ENCODE results near the gene PIR. TPM values are rescaled to one million over a fixed set of nuclear protein-coding genes. Genes with fewer than 3 reads are reported as not detected.

Gene PIR
- total RNA-seq, 4 donors from 2014 or later = 4.4 to 24.4 (median 14.7) TPM

GRCh38 chrX:15465896-15466651 lies 27.1 kb downstream of the PIR start:
- Histone ChIP-seq H3K9me3 (no peaks in the 10 kb centered on the region), H3K4me1 (peaks cover under 1% of the 10 kb centered on the region), H3K36me3 (no peaks in the 10 kb centered on the region), H3K27ac (no peak overlapping the region), H3K4me3 (no peak overlapping the region), H3K27me3 (no peaks in the 10 kb centered on the region)
- 68% methylated on average over 7 of the region's 9 CpGs for WGBS
- no peak for TF ChIP-seq EP300 (IDR thresholded peaks at IDR 0.05)
- no peak for DNase-seq (ENCODE audit: low spot score in 2 of 2)

- Histone ChIP-seq H3K4me3 (no peak overlapping the region), H3K9me3 (no peaks in the 10 kb centered on the region), H3K27me3 (no peaks in the 10 kb centered on the region), H3K27ac (no peak overlapping the region), H3K36me3 (no peaks in the 10 kb centered on the region), H3K4me1 (no peaks in the 10 kb centered on the region)
- DNase-seq (ENCODE audit: low spot score in 2 of 2) = no peak
- WGBS = 16% methylated on average over 4 of the region's 4 CpGs
- TF ChIP-seq POLR2A (IDR thresholded peaks at IDR 0.05) = no peak
- no peak for TF ChIP-seq EP300 (IDR thresholded peaks at IDR 0.05)
- TF ChIP-seq CTCF (IDR thresholded peaks at IDR 0.05) = no peak
- TF ChIP-seq POLR2AphosphoS5 (IDR thresholded peaks at IDR 0.05) = no peak
These were observed 27.8 kb downstream of the PIR start for GRCh38 chrX:15465347-15465746.

GRCh38 chrX:15464704-15465103 lies 28.4 kb downstream of the PIR start:
- Histone ChIP-seq H3K27ac (no peak overlapping the region), H3K4me3 (no peak overlapping the region), H3K36me3 (no peaks in the 10 kb centered on the region), H3K4me1 (no peaks in the 10 kb centered on the region), H3K9me3 (no peaks in the 10 kb centered on the region), H3K27me3 (no peaks in the 10 kb centered on the region)
- DNase-seq (ENCODE audit: low spot score in 2 of 2) = no peak
- TF ChIP-seq POLR2A (IDR thresholded peaks at IDR 0.05) (no peak), POLR2AphosphoS5 (IDR thresholded peaks at IDR 0.05) (no peak), EP300 (IDR thresholded peaks at IDR 0.05) (no peak), CTCF (IDR thresholded peaks at IDR 0.05) (no peak)

GRCh38 chrX:15451913-15452312 lies 41.2 kb downstream of the PIR start:
- no peak for TF ChIP-seq CTCF (IDR thresholded peaks at IDR 0.05)
- TF ChIP-seq POLR2A (IDR thresholded peaks at IDR 0.05) = no peak
- no peak for TF ChIP-seq POLR2AphosphoS5 (IDR thresholded peaks at IDR 0.05)
- TF ChIP-seq EP300 (IDR thresholded peaks at IDR 0.05) = no peak

GRCh38 chrX:15448010-15448639 lies 45.0 kb downstream of the PIR start:
- WGBS = 42% methylated on average over 5 of the region's 5 CpGs
- Histone ChIP-seq H3K36me3 (no peaks in the 10 kb centered on the region), H3K4me1 (no peaks in the 10 kb centered on the region), H3K27me3 (no peaks in the 10 kb centered on the region), H3K4me3 (no peak overlapping the region), H3K9me3 (no peaks in the 10 kb centered on the region), H3K27ac (no peak overlapping the region)
- TF ChIP-seq POLR2AphosphoS5 (IDR thresholded peaks at IDR 0.05) = no peak
- no peak for TF ChIP-seq POLR2A (IDR thresholded peaks at IDR 0.05)
- no peak for TF ChIP-seq CTCF (IDR thresholded peaks at IDR 0.05)
- no peak for DNase-seq (ENCODE audit: low spot score in 2 of 2)

More at GRCh38 chrX:15451913-15452312, 41.2 kb downstream of the PIR start:
- Histone ChIP-seq H3K36me3 (no peaks in the 10 kb centered on the region), H3K27me3 (no peaks in the 10 kb centered on the region), H3K4me3 (no peak overlapping the region), H3K9me3 (no peaks in the 10 kb centered on the region), H3K4me1 (no peaks in the 10 kb centered on the region), H3K27ac (no peak overlapping the region)
- no peak for DNase-seq (ENCODE audit: low spot score in 2 of 2)
- WGBS = 45% methylated on average over 1 of the region's 1 CpG
